HG02938 (cell line): ENCODE results near the gene WARS2.

ENCODE experiments used
- ATAC-seq: cut with Tn5 transposase; IDR thresholded peaks from one replicate; pipeline ENCODE4 v1.9.1; 2021; ENCODE audit warnings: mild to moderate bottlenecking, moderate library complexity; ENCODE audit not compliant: unreplicated experiment

WARS2 gene

GRCh38 chr1:119001181-119002027 lies 139.0 kb downstream of the WARS2 start:
- ATAC-seq, result no peak

- ATAC-seq, result no peak
Observed at GRCh38 chr1:119000371-119001180, 139.9 kb downstream of the WARS2 start.

GRCh38 chr1:118999348-119000071 lies 140.9 kb downstream of the WARS2 start:
- ATAC-seq, result no peak

- ATAC-seq, result no peak
Observed at GRCh38 chr1:118998171-118998570, 142.3 kb downstream of the WARS2 start.

GRCh38 chr1:118997225-118997624 lies 143.2 kb downstream of the WARS2 start:
- no peak for ATAC-seq

GRCh38 chr1:118995312-118996016 lies 145.0 kb downstream of the WARS2 start:
- no peak for ATAC-seq

- ATAC-seq, result no peak
Observed at GRCh38 chr1:118993700-118994026, 146.8 kb downstream of the WARS2 start.

GRCh38 chr1:118992868-118993699 lies 147.4 kb downstream of the WARS2 start:
- ATAC-seq, result no peak

GRCh38 chr1:118992237-118992825 lies 148.1 kb downstream of the WARS2 start:
- ATAC-seq, result no peak

- no peak for ATAC-seq
Observed at GRCh38 chr1:118991448-118991847, 149.0 kb downstream of the WARS2 start.

GRCh38 chr1:118990513-118991152 lies 149.8 kb downstream of the WARS2 start:
- no peak for ATAC-seq

GRCh38 chr1:118989878-118990378 lies 150.5 kb downstream of the WARS2 start:
- no peak for ATAC-seq

- ATAC-seq, result no peak
Observed at GRCh38 chr1:118989006-118989815, 151.2 kb downstream of the WARS2 start.

GRCh38 chr1:118988186-118989005 lies 152.1 kb downstream of the WARS2 start, which contains the start of gene TBX15:
TBX15 (minus strand) TSS chr1:118988343; CDS start chr1:118987795, 548 bp downstream.
- no peak for ATAC-seq

- ATAC-seq, result no peak
Observed at GRCh38 chr1:118987468-118988185, 152.8 kb downstream of the WARS2 start.
